SH-SY5Y (cell line): ENCODE data around the gene ASMTL.

Source experiments
- GATA2 ChIP-seq: IDR thresholded peaks from 2 replicates; pipeline ENCODE4 v1.6.1; 2011; ENCODE audit warnings: mild to moderate bottlenecking, low read depth, low read length
- GATA3 ChIP-seq: IDR thresholded peaks from 2 replicates; pipeline ENCODE4 v1.6.1; 2011; ENCODE audit warnings: low read depth, mild to moderate bottlenecking, low read length, moderate library complexity

GRCh38 chrX:1389993-1390285 lies 62.8 kb downstream of the ASMTL start:
- TF ChIP-seq GATA3 (no peak), GATA2 (no peak)
